GF-D8 (cell line): ENCODE results near the gene ALX4.

Experiments used
- DNase-seq: peaks from one replicate; lab custom pipeline; 2025; lab: John Stamatoyannopoulos, UW

ALX4 gene

DNA sequence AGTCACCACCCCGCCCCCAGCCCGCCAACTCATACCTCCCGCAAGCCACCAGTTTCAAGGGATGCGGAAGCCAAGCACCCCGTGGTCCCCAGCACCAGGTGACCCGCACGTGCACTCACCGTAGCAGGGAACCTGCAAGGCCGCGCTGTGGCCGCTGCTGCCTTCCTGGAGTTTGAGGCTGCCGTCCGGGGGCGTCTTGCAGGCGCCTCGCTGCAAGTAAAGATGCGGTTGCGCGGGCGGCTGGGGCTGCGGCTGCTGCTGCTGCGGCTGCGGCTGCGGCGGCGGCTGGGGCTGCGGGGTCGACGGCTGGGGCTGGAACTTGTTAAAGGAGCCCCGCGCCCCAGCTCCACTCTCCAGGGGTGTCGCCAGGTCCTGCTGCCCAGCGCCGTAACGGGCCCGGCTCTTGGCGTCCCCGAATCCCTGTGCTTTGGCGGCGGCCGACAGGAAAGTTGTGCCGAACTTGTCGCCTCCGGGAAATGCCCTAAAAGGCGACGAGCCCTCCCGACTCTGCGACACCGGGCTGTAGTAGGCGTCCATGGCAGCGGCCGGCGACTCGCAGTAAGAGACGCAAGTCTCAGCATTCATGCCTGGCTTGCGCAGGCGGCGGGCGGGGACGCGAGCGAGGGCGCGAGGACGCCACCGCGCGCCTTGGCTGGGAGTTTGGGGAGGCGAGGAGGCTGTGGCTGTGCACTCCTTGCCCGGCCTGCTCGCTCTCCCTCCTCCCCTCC lies at the start of gene ALX4:
Gene ALX4 (minus strand): TSS at position 662 of the 728 bp plus-strand sequence. CDS start 77 bp downstream, at position 585.
- no peak for DNase-seq

DNA sequence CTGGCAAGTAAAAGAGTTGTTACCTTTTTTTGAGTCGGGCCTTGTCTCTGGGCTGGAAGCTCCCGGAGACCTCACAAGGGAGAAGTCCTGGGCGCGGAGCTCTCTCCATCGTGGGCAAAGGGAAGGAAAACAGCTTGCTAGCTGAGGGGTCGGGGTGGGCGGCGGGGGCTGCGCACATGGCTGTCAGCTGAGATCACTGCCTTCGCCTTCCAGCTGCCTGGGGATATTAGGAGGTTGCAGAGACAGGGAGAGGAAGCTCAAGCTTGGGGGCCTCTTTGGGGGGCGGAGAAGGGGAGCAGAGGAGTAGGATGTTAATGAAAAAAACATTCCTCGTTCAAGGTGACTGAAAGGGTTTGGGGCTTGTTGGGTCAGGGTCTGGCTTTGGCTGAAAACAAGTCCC lies 49.2 kb upstream of the ALX4 start:
- no peak for DNase-seq

DNA sequence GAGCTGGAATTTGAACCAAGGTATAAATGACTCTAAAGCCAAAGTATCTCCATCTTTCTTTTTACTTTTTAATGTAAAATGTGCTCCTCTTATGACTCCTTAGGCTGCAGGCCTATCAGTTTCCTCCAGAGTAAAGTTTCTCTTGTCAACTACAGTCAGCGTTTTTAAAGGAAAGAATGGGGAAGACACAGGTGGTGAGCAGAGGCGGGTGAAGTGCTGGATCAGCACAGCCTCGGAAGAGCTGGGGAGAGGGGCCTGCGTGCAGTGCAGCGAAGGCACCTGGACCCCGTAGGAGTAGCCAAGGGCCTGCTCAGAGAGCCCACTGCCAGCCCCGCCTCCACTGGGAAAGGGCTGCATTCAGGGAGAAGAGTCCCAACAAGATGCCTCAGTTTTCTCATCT lies 48.8 kb upstream of the ALX4 start:
- DNase-seq, result no peak

DNA sequence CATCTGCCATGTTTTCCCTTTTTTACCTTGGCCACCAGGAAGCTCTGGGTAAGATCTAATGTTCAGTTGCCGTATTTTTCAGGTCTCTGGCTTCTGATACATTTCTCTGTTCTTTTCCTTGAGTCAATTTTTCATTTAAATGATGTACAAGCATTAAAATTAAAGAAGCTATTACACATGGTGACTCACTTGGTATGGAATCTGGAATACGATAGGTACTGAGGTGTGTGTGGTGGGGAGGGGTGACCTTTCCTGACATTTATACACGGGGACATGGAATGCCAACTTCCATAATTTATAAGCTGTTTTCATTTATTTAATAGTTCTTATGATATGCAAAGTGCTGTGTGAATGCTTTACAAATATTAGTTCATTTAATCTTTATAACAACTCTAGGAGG lies 47.8 kb upstream of the ALX4 start:
- DNase-seq, result no peak

DNA sequence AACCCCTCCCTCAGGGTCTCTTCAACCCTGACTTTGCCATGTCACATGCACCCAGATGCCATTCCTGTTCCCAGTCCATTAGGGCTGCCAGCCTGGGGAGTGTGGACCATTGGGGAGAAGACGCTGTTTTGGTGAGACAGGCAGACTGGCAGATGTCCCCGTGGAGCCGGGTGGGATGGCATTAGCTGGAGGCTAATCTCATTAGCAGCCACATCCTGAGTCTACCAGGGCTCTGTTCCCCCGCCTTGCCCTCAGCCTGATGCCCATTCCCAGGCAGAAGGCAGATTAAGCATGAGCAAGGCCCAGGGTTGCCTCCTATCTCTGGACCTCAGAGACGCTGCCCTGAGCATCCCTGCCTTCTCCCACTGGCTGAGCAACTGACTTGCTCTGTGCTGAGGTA lies 46.4 kb upstream of the ALX4 start:
- DNase-seq, result no peak

DNA sequence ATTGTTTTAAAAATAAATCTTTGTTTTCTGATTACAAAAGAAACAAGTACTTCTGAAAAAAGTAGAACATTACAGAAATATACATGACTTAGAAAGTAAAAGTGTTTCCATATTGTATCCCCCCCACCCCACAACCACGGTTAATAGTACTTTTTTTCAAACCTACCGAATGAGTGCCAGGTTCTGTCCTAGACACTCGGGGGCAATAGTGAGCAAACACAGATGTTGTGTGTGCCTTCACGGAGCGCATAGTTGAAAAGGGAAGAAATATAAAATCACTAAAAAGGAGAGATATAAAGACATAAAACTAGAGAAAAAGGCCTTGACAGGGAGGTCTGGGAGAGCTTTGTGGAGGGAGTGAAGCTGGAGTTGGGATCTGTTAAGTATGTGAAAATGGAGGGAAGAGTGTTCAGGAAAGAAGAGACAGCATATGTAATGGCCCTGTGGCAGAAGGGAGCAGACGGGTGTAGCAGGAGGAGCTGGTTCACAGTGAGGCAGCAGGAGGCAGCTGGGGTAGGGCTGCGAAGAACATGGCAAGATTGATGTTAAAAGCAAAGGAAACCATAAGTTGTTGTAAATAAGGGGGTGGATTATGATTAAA lies 42.1 kb upstream of the ALX4 start:
- no peak for DNase-seq

DNA sequence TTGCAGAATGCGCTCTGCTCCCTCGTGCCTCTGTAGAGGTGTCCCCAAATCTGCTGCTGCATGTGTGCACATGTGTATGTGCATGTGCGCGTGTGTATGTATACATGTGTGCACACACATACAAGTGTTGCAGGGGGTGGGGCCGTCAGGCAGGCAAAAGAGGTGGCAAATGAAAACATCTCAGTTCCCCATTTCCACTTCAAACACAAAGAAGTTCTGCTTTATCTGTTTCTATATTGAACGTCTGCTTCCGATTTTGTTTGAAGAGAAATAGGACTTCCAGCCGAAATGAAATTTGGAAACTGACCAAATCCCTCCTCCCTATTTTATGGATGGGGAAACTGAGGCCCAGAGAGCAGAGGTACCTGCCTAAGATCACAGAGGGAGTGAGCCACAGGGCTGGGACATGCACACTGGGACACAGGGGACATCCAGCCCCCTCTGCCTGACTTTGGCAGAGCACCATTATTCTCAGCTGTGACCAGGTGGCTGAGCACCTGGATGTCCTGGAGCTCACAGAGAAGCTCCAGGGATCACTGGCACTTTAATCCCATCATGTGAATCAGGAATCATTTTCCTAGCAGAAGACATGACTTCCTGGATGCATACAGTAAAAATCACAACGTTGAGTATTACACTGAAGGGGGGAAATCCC lies 41.2 kb upstream of the ALX4 start:
- DNase-seq, result no peak

DNA sequence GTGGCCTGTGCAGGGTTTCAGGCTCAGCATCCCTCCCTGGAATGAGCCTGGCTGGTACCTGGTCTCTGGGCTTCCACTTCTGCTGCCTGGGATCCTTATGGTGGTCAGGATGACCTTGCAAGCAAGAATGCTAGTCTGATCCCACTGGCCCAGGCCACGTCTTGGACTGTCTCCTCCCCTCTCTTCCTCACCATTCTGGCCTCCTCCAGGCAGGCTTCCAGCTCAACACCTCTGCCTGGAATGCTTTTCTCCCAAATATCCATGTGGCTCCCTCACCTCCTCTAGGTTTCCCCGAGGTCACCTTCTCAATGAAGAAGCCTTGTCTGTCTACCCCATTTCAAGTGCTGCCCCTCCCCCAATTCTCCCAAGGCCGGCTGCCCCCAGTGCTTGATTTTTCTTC lies 39.4 kb upstream of the ALX4 start:
- no peak for DNase-seq

DNA sequence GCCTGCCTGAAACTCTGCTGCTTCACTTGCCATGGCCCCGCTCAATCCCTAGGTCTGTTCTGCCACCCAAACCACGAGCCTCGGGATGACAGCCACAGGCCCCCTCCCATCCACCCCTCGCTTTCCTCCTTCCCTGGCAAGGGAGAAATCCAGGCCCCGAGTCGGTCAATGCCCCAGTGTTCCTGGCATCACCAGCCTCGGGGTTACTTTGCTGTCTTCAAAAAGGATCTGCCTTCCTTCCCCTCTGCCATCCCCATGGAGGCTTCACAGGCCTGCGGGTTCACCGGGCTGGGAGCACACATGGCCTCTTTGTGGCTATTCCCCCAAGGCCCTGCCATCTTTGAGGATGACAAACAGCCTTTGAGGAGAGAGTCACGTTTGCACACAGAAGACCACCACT lies 38.8 kb upstream of the ALX4 start:
- no peak for DNase-seq

DNA sequence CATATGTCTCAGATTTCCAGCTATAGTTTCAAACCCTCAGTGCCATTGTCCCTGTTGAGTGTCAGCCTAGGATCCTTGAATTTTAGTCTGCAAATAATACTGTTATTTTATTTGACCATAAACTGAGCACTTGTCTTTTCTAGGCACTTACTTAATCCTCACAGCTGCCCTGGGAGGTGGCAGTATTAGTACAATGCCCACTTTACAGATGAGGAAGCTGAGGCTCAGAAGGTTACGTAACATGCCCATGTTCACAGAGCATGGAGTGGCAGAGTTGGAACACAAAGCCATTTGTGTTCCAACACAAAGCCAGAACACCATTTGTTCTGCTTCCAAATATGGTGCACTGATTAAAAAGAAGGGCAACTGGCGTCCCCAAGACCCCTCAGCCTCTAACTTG lies 38.2 kb upstream of the ALX4 start:
- DNase-seq, result no peak

DNA sequence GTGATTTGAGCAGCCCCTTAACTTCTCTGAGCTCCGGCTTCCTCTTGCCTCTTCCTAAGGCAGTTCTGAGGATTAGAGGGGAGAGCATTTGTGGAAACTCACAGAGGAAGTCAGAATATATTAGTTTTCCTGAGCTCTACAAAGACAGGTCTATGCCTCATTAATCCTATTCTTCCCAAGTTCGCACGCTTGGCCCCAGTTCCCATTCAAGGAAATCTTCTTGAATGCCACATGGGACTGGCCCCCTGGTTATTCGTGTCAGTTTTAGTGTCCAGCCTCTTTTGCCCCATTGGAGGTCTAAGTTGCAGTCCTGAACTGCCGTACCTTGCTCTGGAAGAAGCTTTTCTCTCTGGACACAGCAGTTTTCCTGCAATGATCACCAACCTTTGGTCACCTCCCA lies 37.6 kb upstream of the ALX4 start:
- no peak for DNase-seq

DNA sequence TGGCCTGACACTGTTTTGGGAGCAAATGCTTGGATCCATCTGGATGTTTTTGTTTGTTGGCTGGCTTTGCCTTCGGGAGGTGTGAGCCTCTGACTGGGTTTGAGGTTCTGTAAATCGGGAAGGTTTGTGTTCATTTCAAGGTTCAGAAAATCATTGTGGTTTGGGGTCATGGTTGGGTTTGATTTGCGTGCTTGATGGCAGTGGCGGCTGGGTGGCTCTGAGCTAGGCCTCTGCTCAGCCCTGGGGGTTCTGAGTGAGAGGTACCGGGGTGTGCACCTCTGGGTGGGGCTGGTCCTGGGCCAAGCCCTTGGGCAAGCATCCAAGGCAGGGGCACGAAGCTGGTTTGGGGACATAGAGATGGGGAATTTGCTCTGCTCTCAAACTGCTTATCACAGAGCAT lies 37.0 kb upstream of the ALX4 start:
- DNase-seq, result no peak

DNA sequence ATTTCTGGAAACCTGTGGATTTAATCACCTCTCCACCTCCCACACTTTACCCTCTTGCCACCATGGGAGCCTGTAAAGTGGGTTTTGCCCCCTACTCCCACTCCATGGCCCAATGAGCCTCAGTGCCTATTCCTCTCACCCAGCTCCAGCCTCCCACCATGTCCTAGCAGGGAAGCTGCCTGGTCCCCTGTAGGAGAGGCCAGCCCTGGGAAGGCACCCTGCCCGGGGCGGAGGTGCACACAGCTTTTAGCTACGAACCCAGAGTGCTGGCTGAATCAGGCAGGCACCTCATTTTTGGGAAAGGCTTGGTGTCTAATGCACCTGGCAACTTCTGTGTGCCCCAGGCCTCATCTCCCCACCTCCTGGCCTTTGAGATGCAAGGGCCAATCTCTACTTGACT lies 35.8 kb upstream of the ALX4 start:
- DNase-seq, result no peak

DNA sequence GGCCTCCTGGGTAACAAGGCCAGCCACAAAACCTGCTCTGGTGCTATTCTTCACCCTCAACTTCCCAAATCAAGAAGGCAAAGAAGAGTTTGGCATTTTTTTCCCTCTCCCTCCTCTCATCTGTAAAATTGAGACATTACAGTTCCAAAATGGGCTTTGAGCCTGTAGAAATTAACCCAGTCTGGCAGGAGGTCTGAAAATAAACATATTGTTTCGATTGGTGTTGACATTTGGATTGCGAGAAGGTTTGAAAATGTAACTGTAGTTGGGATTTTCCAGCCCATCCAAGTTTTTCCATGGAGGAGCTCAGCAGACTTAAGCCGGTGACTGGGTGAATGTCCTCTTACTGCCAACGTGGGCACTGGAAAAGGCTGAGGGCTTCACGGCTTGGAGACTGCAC lies 35.0 kb upstream of the ALX4 start:
- no peak for DNase-seq

DNA sequence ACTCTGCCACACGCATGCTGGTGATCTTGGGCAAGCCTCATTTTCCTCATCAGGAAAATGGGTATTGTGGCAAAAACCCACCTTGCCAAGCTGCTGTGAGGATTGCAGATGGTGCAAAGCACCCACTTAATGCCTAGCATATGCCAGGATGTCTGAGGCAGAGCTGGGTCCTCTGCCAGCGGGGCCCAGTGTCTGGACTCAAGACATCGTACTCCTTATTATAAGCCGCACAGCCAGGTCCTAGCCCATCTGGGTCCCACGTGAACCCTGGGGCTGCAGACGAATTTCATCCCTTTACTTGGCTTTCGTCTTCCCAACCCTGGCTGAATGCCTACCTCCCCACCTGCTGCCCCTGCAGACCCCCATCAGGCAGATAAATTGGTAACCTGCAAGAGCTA lies 34.5 kb upstream of the ALX4 start:
- DNase-seq, result no peak

DNA sequence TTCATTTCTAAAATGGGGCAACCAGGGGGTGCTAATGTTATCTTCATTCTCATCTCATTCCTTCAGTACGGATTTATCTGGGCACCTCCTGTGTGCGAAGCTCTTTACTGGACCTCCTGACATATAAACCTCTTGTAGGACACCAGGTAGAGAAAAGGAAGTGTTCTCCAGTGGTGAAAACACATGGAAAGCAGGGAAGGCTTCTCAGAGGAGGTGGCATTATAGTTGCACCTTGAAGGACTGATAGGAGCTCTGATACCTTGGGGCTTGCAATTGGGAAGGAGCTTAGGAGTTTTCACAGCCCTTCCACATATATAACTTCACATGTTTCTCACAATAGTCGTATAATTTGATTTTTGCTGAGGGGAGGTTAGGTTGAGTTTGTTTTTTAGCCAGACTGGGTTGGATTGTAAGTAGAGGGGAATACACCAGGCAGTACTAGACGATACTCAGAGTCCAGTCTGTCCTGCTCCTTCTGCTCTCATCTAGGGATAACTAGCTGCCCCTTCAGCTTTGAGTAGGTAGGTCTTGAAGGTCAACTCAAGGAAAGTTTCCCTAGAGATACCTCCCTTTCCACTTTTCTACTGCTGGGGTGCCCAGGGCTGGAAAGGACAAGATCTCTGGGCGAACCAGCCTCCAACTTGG lies 34.0 kb upstream of the ALX4 start:
- no peak for DNase-seq

DNA sequence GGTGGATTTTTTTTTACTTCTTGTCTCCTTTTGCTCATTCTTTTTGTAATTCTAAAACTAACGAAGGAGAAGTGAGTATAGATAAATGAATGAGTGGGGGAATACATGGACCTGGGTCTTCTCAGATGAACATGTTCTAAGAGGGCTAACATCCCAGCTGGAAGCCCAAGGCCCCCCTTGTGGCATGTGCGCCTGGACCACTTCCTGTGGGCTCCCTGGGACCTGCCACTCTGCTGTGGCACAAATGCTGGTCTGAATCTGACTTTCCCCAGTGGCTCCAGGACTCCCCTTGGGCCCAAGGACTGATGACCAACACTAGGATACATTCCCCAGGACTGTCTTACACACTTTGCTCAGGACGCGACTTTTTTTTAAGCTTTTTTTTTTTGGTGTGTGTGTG lies 32.7 kb upstream of the ALX4 start:
- DNase-seq, result no peak

DNA sequence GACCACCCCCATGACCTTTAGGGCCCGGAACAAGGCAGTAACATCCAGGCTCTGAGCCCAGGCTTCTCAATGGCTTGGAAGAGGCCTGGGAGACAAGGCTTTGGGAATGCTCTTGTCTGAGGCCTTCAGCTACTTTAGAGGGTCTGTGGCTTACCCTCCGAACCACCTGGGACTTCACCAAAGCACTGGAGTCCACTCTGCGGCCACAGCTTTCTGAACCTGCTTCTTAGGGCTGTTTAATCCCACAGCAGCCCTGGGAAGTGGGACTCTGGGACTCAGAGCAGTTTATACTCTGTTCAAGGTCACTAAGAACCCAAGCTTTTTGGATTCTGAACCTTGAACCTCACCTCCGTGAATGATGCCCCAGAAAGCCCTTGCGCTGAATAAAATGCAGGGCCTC lies 30.7 kb upstream of the ALX4 start:
- DNase-seq, result no peak

DNA sequence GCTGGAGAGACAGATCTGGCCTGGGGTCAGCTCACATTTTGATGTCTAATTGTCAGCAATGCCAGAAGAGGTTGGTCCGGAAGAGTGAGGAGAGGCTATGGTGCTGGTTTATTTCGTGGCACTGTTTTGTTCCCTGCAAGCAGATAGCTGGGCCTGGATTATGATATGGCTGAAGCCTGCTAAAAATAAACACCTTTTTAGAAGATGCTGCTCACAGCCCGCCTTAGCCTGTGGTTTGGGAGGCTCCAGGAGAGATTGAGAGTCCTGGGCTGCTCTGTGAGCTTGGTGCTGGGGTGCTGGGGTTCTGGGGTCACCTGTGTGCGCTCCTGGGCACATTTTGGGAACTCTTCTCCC lies 29.6 kb upstream of the ALX4 start:
- no peak for DNase-seq

DNA sequence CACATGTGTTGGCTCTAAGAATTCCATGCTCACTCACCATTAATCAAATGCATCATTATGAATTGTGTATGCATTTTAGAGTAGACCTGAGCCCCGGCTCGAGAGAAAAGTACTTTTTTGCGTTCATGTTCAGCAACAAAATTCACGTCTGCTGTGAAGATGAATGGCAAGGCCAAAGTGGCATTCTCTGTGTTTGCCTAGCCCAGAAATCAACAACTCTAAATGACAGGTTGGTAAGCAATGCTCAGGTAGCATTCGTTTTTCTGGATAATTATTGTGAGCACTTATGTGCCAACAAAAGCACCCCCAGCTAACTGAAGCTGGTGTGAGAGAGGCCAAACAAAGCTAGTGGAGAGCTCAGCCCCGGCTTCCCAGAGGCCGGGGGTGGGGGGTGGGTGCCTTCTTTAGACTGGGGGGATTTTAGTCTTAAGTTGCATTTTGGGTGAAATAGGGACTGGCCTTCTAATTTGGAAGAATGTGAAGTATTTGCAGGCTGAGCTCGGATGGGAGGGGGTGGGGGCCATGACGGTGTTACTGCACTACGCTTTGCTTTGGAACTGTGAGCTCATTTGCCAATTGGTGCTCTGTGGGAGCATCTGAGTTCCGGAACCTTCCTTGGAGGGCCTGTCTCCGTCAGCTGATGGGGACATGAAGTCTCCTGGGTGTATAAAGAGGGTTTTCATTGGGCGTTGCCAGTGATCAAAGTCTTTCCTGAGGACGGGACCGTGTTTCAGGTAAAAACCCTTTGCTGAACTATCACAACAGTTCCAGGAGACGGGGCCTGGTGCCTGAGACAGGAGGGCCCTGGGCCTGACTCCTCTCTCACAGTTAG lies 29.0 kb upstream of the ALX4 start:
- no peak for DNase-seq

DNA sequence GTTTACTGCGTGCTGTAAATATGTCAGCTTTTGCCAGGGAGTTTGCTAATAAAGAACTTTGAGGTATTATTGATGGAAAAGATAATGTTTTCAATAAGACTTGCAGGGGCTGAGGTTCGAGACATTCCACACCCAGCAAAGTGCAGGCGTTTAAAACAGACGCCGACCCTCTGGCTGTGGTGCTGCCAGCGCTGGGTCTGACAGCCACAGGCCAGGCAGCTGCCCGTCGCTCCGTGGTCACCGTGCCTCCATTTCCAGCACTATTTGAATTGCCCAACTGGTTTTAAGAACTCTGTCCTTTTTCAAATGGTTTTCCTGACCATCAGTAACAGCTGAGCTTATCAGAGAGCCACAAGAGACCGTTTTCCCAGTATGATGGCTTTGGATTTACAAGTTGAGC lies 28.1 kb upstream of the ALX4 start:
- no peak for DNase-seq

DNA sequence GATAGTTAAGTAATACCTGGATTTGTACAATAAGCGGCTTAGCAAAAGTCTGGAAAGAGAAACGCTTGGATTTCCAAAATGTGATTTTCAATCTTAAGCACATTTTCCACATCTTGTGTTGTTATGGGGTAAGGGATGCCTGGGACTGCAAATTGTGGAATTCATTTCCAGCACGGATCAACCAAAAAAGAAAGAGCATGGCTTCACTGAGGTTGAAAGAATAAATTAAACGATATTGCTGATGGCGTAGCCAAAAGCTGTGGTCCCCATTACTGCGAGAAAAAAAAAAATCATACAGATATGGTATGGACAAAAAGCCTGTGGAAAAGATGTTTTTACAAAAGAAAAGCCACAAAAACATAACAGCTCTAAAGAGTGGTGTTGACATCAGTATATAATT lies 26.0 kb upstream of the ALX4 start:
- no peak for DNase-seq
